ENCODE measurements around the gene ICE2. TPM values are rescaled to one million over a fixed set of nuclear protein-coding genes. Genes with fewer than 3 reads are reported as not detected.

Gene ICE2
- total RNA-seq, 1 experiment from 2014 or later, result 76.7 TPM

GRCh38 chr15:60424006-60424405 is 54.9 kb downstream of the ICE2 start:
- no peak for DNase-seq
- no peak for TF ChIP-seq CTCF (IDR thresholded peaks at IDR 0.05; ENCODE audit: unreplicated experiment)
- BruUV-seq (replicated peaks), result no TSS peak
- Mint-ChIP-seq H3K4me3 (ENCODE audit: low read depth, unreplicated experiment) (no peak overlapping the region), H3K4me1 (ENCODE audit: low read depth, unreplicated experiment) (peaks cover 28% of the 10 kb centered on the region), H3K36me3 (ENCODE audit: insufficient read depth, unreplicated experiment) (peaks cover 11% of the 10 kb centered on the region), H3K27ac (ENCODE audit: unreplicated experiment) (peak overlapping the region; percentile 48), H3K27me3 (ENCODE audit: unreplicated experiment) (no peaks in the 10 kb centered on the region), H3K9me3 (ENCODE audit: low read depth, unreplicated experiment) (no peaks in the 10 kb centered on the region)
- CTCF ChIA-PET, result interaction anchor here (1.0 kb wide), 1 partner anchor 20 kb away, joined by 3 read pairs; no protein-coding TSS in a partner anchor
- intact Hi-C loops (cut with micrococcal nuclease; ENCODE audit: unreplicated experiment), result no loop called here

DNA sequence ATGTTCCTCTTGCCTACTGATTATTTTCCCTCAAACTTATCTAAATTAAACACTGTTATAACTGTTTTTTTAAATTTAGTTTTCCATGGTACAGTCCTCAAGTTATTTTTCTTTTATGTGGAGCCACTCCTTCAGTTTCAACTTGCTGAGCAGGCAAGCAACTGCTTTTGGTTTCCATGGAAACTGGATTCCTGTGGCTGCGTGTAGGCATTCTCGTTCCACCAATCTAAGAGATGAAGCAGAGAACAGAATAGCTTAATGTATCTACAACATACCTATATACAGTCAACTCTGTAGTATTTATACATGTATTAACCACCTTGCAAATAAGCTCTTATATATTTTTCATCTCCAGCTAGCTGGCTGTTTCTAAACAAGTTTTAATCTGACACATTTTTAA is 55.4 kb downstream of the ICE2 start:
- CTCF ChIA-PET, result interaction anchor here (1.0 kb wide), 1 partner anchor 20 kb away, joined by 3 read pairs; no protein-coding TSS in a partner anchor
- no peak overlapping the region for H3K4me3 Mint-ChIP-seq (ENCODE audit: low read depth, unreplicated experiment)
- no peak for TF ChIP-seq CTCF (IDR thresholded peaks at IDR 0.05; ENCODE audit: unreplicated experiment)
- peak overlapping the region; percentile 48 for H3K27ac Mint-ChIP-seq (ENCODE audit: unreplicated experiment)
- H3K4me1 Mint-ChIP-seq (ENCODE audit: low read depth, unreplicated experiment), result peaks cover 28% of the 10 kb centered on the region
- H3K36me3 Mint-ChIP-seq (ENCODE audit: insufficient read depth, unreplicated experiment), result peaks cover 11% of the 10 kb centered on the region
- no peaks in the 10 kb centered on the region for H3K27me3 Mint-ChIP-seq (ENCODE audit: unreplicated experiment)
- H3K9me3 Mint-ChIP-seq (ENCODE audit: low read depth, unreplicated experiment), result no peaks in the 10 kb centered on the region
- intact Hi-C loops (cut with micrococcal nuclease; ENCODE audit: unreplicated experiment), result no loop called here
- DNase-seq, result peak; percentile 62
- BruUV-seq (replicated peaks), result no TSS peak

GRCh38 chr15:60421544-60421943 is 57.4 kb downstream of the ICE2 start:
- no peak for TF ChIP-seq CTCF (IDR thresholded peaks at IDR 0.05; ENCODE audit: unreplicated experiment)
- Mint-ChIP-seq H3K36me3 (ENCODE audit: insufficient read depth, unreplicated experiment) (peaks cover 11% of the 10 kb centered on the region), H3K9me3 (ENCODE audit: low read depth, unreplicated experiment) (no peaks in the 10 kb centered on the region), H3K4me1 (ENCODE audit: low read depth, unreplicated experiment) (peaks cover 45% of the 10 kb centered on the region), H3K4me3 (ENCODE audit: low read depth, unreplicated experiment) (no peak overlapping the region), H3K27ac (ENCODE audit: unreplicated experiment) (no peak overlapping the region), H3K27me3 (ENCODE audit: unreplicated experiment) (no peaks in the 10 kb centered on the region)
- BruUV-seq (replicated peaks), result no TSS peak
- DNase-seq, result no peak
- intact Hi-C loops (cut with micrococcal nuclease; ENCODE audit: unreplicated experiment), result no loop called here
- CTCF ChIA-PET, result interaction anchor here (1.3 to 1.6 kb wide), 2 partner anchors 13 to 29 kb away, joined by 3 to 5 read pairs; no protein-coding TSS in a partner anchor

DNA sequence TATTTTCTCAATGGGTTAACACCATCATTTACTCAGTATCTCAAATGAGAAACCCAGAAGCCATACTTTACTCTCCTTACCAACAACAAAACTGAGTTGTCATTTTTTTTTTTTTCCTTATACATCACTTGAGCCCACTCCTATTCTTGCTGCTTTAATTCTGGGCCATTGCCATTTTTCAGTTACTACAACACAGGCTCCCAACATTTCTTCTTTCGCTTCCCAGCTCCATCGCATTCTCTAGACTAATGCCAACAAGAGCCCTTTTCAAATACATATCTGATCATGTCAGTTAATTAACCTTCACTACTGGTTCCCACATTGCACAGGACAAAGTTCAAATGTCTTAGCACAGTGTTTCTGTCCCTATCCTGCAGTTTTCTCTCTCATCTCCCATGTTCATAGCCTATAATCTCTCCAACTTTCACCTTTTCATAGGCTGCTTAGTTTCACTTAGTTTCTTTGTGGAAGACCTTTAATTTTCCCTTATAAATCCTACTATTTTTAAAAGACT is 58.7 kb downstream of the ICE2 start:
- TF ChIP-seq CTCF (IDR thresholded peaks at IDR 0.05; ENCODE audit: unreplicated experiment), result no peak
- intact Hi-C loops (cut with micrococcal nuclease; ENCODE audit: unreplicated experiment), result no loop called here
- H3K4me1 Mint-ChIP-seq (ENCODE audit: low read depth, unreplicated experiment), result peaks cover 47% of the 10 kb centered on the region
- CTCF ChIA-PET, result interaction anchor here (1.2 kb wide), 1 partner anchor 26 kb away, joined by 3 read pairs; no protein-coding TSS in a partner anchor
- H3K36me3 Mint-ChIP-seq (ENCODE audit: insufficient read depth, unreplicated experiment), result peaks cover 11% of the 10 kb centered on the region
- no peaks in the 10 kb centered on the region for H3K9me3 Mint-ChIP-seq (ENCODE audit: low read depth, unreplicated experiment)
- H3K27me3 Mint-ChIP-seq (ENCODE audit: unreplicated experiment), result no peaks in the 10 kb centered on the region
- no peak overlapping the region for H3K27ac Mint-ChIP-seq (ENCODE audit: unreplicated experiment)
- BruUV-seq (replicated peaks), result no TSS peak
- no peak overlapping the region for H3K4me3 Mint-ChIP-seq (ENCODE audit: low read depth, unreplicated experiment)
- no peak for DNase-seq

Measured in Calu3 (cell line).